GM21717 (cell line): ENCODE data around the gene TRIM16.
"Not testable (repeated sequence)": the region's sequence is repeated elsewhere in the genome, so short reads cannot be mapped to it uniquely, and the experiment has no call there.

Source experiments
- ATAC-seq: cut with Tn5 transposase; IDR thresholded peaks from one replicate; pipeline ENCODE4 v1.9.1; 2021; ENCODE audit warnings: mild to moderate bottlenecking, moderate library complexity; ENCODE audit not compliant: unreplicated experiment

TRIM16 gene

DNA sequence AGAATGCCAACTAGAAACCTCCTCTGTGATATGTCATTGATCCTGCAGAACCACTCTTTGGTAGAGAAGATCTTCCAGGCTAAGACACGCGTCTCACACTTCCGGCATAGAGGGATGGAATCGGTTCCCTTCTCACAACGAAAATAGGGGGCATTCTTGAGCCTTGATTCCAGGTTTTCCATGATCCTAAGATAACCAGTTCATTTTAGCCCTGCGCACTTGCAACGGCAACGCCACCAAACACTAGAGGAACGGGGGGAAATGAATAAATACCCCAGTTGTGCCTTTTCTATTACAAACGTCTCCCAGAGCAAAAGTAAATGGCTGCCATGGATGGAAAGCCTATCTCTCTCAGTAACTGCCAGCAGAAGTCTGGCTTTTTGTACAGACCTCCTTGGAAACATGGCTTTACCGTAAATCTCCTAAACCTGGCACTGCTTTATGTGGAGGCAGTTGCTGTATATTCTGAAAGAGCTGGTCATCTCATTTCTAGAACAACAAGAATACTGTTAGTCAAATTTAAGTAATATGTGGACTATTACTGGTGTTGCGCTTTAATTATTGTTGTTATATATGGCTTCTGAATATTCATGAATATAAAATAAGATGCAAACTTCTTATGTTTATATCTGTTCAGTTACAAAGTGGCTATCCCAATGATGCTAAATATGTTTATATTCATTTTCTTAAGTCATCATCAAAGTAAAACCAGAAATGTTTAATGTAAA lies 64.6 kb downstream of the TRIM16 start, which contains the start of gene FBXW10B:
TSS of gene FBXW10B (minus strand) at position 374 of the 728 bp plus-strand sequence. CDS start at position 182, 192 bp downstream.
- ATAC-seq, result not testable (repeated sequence)

DNA sequence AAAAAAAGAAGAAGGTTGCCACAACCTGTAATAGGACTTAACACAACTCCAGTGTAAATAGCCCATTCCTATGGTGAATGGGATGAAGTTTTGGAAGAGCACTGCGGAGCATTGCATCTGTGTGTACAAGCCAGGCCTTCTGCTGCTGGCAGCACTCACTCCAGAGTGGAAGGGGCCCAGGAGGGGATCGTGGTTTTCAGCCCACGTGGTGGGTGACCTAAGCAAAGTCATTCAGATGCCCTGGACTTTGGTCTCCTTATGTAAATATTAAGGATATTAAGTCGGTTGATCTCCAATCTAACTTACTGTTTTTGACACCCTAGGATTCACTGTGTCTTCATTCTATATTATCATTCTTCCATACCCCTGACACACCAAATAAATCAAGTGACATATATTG lies 67.3 kb downstream of the TRIM16 start:
- not testable (repeated sequence) for ATAC-seq

DNA sequence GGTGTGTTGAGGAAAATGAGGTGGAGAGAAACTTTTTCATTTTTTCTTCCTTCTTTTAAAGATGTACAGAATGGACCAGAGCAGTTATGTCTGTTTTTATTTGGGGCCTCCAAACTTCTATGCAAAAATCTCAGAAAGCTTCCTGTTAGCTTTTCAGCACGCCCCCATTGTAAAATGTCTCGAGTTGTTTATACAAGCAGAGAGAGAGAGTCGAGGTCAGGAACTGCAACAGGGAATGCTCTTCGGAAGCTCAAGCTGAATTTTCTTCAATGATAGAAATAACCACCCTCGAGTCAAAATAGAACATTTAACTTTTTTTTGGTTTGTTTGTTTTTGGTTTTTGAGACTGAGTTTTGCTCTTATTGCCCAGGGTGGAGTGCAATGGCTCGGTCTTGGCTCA lies 68.3 kb downstream of the TRIM16 start:
- not testable (repeated sequence) for ATAC-seq

DNA sequence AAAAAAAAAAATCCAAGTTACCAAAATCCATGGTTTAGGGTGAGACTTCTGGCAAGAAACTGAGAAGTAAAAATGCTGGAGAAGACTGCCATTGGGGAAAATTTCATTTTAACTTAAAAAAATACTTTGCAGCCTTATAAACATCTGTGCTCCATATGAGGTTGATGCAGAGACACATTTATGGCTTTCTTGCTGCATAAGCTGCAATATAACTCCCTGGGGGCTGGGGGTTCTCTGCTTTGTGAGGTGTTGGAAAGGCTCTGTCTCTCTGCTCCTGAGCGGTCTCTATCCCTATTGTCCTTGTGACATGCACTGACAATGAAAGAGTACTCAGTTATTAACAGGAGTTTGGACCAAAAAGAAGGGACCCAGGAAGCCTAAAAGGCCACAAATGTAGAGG lies 71.0 kb downstream of the TRIM16 start:
- not testable (repeated sequence) for ATAC-seq

DNA sequence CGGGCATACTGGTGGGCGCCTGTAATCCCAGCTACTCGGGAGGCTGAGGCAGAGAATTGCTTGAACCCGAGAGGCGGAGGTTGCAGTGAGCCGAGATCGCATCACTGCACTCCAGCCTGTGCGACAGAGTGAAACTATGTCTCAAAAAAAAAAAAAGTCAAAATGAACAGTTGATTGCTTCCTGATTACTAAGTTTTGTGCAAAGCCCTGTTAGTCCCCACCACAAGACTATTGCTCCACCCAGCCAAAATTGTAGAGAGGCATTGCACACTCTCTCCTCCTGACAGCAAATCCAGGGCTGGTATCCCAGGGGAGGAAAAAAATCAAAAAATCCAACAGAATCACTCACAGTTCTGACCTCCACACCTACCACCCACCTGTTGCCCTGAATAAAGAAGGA lies 91.2 kb downstream of the TRIM16 start:
- ATAC-seq, result not testable (repeated sequence)

DNA sequence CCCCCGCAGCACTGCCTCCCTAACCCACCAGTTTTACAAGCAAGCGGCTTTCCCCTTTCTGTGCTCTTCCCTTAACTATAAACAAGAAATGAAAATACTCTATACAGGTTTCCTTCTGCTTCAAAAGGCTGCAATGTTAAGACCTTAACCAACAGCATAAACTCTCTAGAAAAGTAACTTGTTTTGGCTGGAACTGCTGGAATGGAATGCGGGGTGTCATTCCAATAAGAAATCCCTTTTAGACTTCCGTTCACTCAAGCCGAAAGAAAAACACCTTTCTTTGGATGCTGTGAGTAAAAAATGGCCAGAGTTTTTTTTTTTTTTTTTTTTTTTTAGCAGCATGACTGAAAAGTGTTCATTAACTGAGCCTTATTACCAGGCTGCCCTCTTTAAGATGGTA lies 92.1 kb downstream of the TRIM16 start:
- not testable (repeated sequence) for ATAC-seq

DNA sequence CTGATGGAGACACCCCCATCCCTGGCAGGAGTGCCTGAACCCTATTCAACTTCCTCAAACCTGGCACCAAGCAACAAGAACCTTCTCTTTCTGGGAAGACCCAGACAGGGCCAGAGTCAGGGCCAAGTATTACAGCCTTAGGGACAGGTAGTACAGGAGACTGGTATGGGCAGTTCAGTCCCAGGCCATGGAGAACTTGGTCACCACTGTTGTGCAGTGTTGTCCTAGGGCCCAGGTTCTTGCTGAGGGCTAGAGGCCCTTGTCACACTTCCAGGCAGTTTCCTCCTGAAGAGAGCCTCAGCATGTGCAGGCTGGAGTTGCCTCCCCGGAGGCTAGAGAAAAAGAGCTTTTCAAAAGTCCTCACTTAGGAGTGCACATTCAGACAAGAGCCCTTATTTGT lies 93.3 kb downstream of the TRIM16 start:
- not testable (repeated sequence) for ATAC-seq

DNA sequence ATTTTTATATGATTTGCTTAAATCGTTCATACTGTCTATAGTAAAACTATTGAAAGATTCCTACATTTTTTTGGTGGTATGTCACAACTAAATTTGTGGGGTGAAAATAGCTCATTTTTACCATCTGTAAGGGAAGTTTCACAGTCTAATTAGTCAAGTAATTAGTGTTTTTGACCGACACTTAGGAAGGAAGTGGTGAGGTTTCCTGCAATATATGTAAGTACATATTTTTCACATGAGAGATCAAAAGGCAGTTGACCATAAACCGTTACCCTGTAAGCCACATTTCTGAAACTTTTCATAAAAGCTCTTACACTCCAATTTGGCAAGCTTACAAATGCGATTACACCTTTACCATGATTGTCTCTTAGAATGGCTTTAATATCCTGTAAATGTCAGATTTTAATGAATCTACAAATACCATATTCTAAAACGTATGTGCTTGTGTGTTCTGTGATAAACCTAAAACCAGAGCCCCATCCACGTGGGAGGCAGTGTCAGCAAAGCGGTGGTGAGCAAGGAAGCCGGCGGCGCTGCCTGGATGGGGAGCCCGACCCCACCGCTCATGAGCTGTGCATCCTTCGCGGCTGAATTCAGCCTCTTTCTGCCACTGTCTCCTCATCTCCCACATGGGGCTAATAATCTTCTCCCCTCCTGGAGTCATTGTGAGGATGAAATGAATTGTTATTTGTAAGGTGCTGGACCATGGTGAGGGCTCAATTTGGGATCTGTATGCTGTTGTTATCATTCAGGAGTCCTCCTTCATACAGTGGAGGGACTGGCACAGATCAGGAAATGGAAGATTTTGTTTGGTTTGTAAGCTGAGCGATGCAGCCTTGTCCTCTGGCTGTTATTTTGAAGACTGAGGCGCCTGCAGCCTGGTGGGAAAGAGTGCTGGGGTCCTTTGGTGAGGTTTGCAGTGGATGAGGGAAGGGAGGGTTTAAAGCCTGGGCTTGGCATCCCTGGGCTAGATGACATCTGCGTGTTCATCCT lies 94.3 kb downstream of the TRIM16 start:
- not testable (repeated sequence) for ATAC-seq

DNA sequence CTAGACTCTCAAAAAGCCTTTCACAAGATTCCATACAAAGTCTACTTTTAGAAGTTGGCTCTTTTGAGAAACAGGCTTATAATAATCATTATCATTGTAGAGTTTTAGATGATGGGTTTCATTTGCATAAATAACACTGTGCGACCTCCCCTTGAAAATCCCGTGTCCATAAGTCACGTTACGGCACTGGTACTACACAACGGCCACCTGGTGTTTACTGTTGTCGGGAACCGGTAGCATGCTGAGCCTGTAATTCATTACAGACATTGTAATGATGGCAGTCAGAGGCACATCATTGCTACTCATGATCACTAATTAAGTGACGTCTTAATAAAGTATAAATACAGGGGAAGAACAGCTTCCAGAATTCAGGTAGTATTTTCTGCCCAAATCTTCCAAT lies 96.1 kb downstream of the TRIM16 start:
- ATAC-seq, result not testable (repeated sequence)

DNA sequence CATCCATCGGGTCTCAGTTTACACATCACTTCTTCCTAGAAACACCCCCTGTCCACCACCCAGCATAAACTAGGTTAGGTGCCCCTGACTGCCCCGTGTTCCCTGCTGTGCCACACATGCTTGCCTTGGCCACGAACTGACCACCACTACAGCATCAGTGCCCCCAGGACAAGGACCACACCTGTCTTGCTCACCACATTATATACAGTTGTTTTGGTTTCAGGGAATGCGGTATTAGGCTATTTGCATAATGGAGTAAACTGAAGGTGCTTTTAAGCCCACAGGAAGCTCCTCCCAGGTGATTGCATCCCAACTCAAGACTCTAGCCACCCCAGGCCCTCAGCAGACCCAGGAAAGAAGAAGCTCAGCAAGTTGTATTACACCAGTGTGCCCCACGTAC lies 100.8 kb downstream of the TRIM16 start:
- not testable (repeated sequence) for ATAC-seq

DNA sequence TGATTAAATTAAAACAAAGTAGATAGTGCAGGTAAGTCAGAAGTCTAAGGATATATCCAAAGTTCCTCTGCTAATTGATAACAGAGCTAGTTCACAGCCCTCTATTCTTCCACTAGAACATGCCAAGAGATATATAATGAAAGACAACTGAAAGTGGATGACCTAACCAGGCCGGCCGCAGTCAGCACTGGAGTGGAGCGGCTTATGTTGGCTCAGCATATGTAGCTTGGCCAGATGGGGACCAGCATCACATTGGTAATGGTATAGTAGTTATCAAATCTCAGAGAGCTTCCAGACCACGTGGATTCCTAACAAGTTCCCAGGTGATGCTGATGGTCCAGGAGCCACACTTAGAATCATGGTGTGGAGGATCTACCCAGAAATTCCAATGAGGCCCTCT lies 102.6 kb downstream of the TRIM16 start:
- ATAC-seq, result not testable (repeated sequence)
